ENCODE results near the gene SLC22A23. TPM values are rescaled to one million over a fixed set of nuclear protein-coding genes. Genes with fewer than 3 reads are reported as not detected.

Gene SLC22A23
- total RNA-seq, 4 donors from 2014 or later = 6.6 to 25.0 (median 14.6) TPM

GRCh38 chr6:3306848-3307247 lies 150.0 kb downstream of the SLC22A23 start:
- intact Hi-C loops (cut with DNase I; ENCODE audit: low total_unique reads) (no loop called here), in situ Hi-C loops (cut with MboI; ENCODE audit: low sequenced_read_pairs in 4 of 4) (no loop called here)
- H3K9me3 ChIP-seq = no peaks in the 10 kb centered on the region
- no peaks in the 10 kb centered on the region for H3K36me3 ChIP-seq
- no peaks in the 10 kb centered on the region for H3K27me3 ChIP-seq
- no peak overlapping the region for H3K4me3 ChIP-seq
- TF ChIP-seq POLR2A (IDR thresholded peaks at IDR 0.05) (no peak), CTCF (IDR thresholded peaks at IDR 0.05 in 4 of 5, conservative IDR thresholded peaks at IDR 0.05 in 1 of 5) (no peak)
- no peak overlapping the region for H3K27ac ChIP-seq
- ATAC-seq (no peak), DNase-seq (no peak)
- peaks cover 10 to 14% of the 10 kb centered on the region in 2 donors for H3K4me1 ChIP-seq

GRCh38 chr6:3305831-3306230 lies 151.0 kb downstream of the SLC22A23 start:
- H3K27ac ChIP-seq = no peak overlapping the region
- H3K9me3 ChIP-seq = no peaks in the 10 kb centered on the region
- in situ Hi-C loops (cut with MboI; ENCODE audit: low sequenced_read_pairs in 4 of 4) (no loop called here), intact Hi-C loops (cut with DNase I; ENCODE audit: low total_unique reads) (no loop called here)
- TF ChIP-seq POLR2A (IDR thresholded peaks at IDR 0.05) = no peak
- H3K27me3 ChIP-seq = no peaks in the 10 kb centered on the region
- no peak for DNase-seq
- no peak for ATAC-seq
- H3K36me3 ChIP-seq = no peaks in the 10 kb centered on the region
- H3K4me3 ChIP-seq = no peak overlapping the region
- H3K4me1 ChIP-seq = peaks cover 9 to 12% of the 10 kb centered on the region in 2 donors

- Histone ChIP-seq H3K4me1 (peaks cover 2 to 7% of the 10 kb centered on the region in 2 donors), H3K36me3 (no peaks in the 10 kb centered on the region), H3K27me3 (no peaks in the 10 kb centered on the region), H3K4me3 (no peak overlapping the region), H3K27ac (no peak overlapping the region), H3K9me3 (no peaks in the 10 kb centered on the region)
- TF ChIP-seq POLR2A (IDR thresholded peaks at IDR 0.05) (no peak), CTCF (IDR thresholded peaks at IDR 0.05 in 4 of 5, conservative IDR thresholded peaks at IDR 0.05 in 1 of 5) (no peak)
- ATAC-seq = no peak
- intact Hi-C loops (cut with DNase I; ENCODE audit: low total_unique reads) = no loop called here
- in situ Hi-C loops (cut with MboI; ENCODE audit: low sequenced_read_pairs in 4 of 4) = no loop called here
- DNase-seq = no peak
Observed at GRCh38 chr6:3305216-3305565, 151.7 kb downstream of the SLC22A23 start.

- in situ Hi-C loops (cut with MboI; ENCODE audit: low sequenced_read_pairs in 4 of 4) (no loop called here), intact Hi-C loops (cut with DNase I; ENCODE audit: low total_unique reads) (no loop called here)
- Histone ChIP-seq H3K27ac (no peak overlapping the region), H3K4me1 (peaks cover 0 to 1% of the 10 kb centered on the region in 2 donors), H3K36me3 (no peaks in the 10 kb centered on the region), H3K27me3 (no peaks in the 10 kb centered on the region), H3K9me3 (no peaks in the 10 kb centered on the region), H3K4me3 (no peak overlapping the region)
- DNase-seq = no peak
- ATAC-seq = no peak
- TF ChIP-seq POLR2A (IDR thresholded peaks at IDR 0.05) (no peak), CTCF (IDR thresholded peaks at IDR 0.05 in 4 of 5, conservative IDR thresholded peaks at IDR 0.05 in 1 of 5) (no peak)
Observed at GRCh38 chr6:3304500-3305215, 152.2 kb downstream of the SLC22A23 start.

GRCh38 chr6:3303795-3304411 lies 152.9 kb downstream of the SLC22A23 start:
- TF ChIP-seq POLR2A (IDR thresholded peaks at IDR 0.05) (no peak), CTCF (IDR thresholded peaks at IDR 0.05 in 4 of 5, conservative IDR thresholded peaks at IDR 0.05 in 1 of 5) (no peak)
- Histone ChIP-seq H3K36me3 (no peaks in the 10 kb centered on the region), H3K4me1 (no peaks in the 10 kb centered on the region), H3K27me3 (no peaks in the 10 kb centered on the region), H3K9me3 (no peaks in the 10 kb centered on the region), H3K27ac (no peak overlapping the region), H3K4me3 (no peak overlapping the region)
- ATAC-seq (no peak), DNase-seq (no peak)
- in situ Hi-C loops (cut with MboI; ENCODE audit: low sequenced_read_pairs in 4 of 4) = no loop called here
- intact Hi-C loops (cut with DNase I; ENCODE audit: low total_unique reads) = no loop called here

Measured in gastrocnemius medialis (tissue), 4 donors.